A549 (cell line): ENCODE data around the gene SMS.

Source experiments
- CTCF ChIP-seq: fragments of >200 bp; sonication (Bioruptor Twin); formaldehyde crosslinking; IDR thresholded peaks from 3 replicates; pipeline ENCODE4 v1.5.1; 2016
- EP300 ChIP-seq, 2 experiments: fragments of >200 bp; sonication (Bioruptor Twin); formaldehyde crosslinking; IDR thresholded peaks; 2 replicates in 1 of 2; 3 replicates in 1 of 2; pipeline ENCODE4 v1.6.1; 2016 to 2017
- FOSL2 ChIP-seq, 2 experiments: fragments of 450-650 bp in 1 of 2; fragments of >200 bp in 1 of 2; sonication (Bioruptor Twin) in 1 of 2; formaldehyde crosslinking; IDR thresholded peaks; 2 replicates each; pipeline versions ENCODE4 v1.5.0 to v1.6.1; 2016 to 2020; ENCODE audit warnings: mild to moderate bottlenecking in 1 of 2, moderate library complexity in 1 of 2
- POLR2A ChIP-seq: IDR thresholded peaks from 2 replicates; pipeline ENCODE4 v1.6.1; 2012; ENCODE audit warnings: mild to moderate bottlenecking, low read length
- RAD21 ChIP-seq, 2 experiments: fragments of >200 bp in 1 of 2; sonication (Bioruptor Twin) in 1 of 2; formaldehyde crosslinking in 1 of 2; IDR thresholded peaks in 1 of 2; conservative IDR thresholded peaks in 1 of 2; 2 replicates in 1 of 2; 3 replicates in 1 of 2; pipeline ENCODE4 v1.6.1; 2012 to 2018; ENCODE audit warnings: inconsistent platforms in 1 of 2
- RFX5 ChIP-seq: fragments of 450-650 bp; IDR thresholded peaks from 2 replicates; pipeline ENCODE4 v1.7.1; 2014; ENCODE audit warnings: antibody characterized with exemption, mild to moderate bottlenecking, moderate library complexity
- SMC3 ChIP-seq: fragments of >200 bp; sonication (Bioruptor Twin); formaldehyde crosslinking; IDR thresholded peaks from 3 replicates; pipeline ENCODE4 v1.6.1; 2018; ENCODE audit warnings: inconsistent platforms
- USF2 ChIP-seq: fragments of 450-650 bp; IDR thresholded peaks from 2 replicates; pipeline ENCODE4 v1.6.1; 2014; ENCODE audit warnings: antibody characterized with exemption
- ZSCAN20 ChIP-seq: fragments of 250-450 bp; sonication (Bioruptor Pico); IDR thresholded peaks from 2 replicates; pipeline ENCODE4 v1.8.0; 2022; ENCODE audit warnings: mild to moderate bottlenecking, moderate library complexity

- TF ChIP-seq CTCF (no peak), RFX5 (no peak), FOSL2 (IDR thresholded peaks at IDR 0.05) (no peak), FOSL2 (CRISPR knock-in tag; IDR thresholded peaks at IDR 0.05) (no peak), POLR2A (no peak), EP300 (IDR thresholded peaks at IDR 0.05) (no peak), RAD21 (conservative IDR thresholded peaks at IDR 0.05 in 1 of 2, IDR thresholded peaks at IDR 0.05 in 1 of 2) (no peak), ZSCAN20 (CRISPR knock-in tag) (no peak), SMC3 (no peak), USF2 (no peak)
Observed at GRCh38 chrX:21963731-21964405, 23.4 kb downstream of the SMS start.
